IPS-NIHi7 (cell line): ENCODE measurements around the gene ZRANB1.
A peak's percentile ranks its signal among the peaks of the same experiment; 100 is the strongest.

Experiments used
- DNase-seq: peaks from one replicate; pipeline ENCODE4 v3.0.0; 2012; ENCODE audit warnings: mixed read lengths; ENCODE audit errors: extremely low spot score

Gene ZRANB1

DNA sequence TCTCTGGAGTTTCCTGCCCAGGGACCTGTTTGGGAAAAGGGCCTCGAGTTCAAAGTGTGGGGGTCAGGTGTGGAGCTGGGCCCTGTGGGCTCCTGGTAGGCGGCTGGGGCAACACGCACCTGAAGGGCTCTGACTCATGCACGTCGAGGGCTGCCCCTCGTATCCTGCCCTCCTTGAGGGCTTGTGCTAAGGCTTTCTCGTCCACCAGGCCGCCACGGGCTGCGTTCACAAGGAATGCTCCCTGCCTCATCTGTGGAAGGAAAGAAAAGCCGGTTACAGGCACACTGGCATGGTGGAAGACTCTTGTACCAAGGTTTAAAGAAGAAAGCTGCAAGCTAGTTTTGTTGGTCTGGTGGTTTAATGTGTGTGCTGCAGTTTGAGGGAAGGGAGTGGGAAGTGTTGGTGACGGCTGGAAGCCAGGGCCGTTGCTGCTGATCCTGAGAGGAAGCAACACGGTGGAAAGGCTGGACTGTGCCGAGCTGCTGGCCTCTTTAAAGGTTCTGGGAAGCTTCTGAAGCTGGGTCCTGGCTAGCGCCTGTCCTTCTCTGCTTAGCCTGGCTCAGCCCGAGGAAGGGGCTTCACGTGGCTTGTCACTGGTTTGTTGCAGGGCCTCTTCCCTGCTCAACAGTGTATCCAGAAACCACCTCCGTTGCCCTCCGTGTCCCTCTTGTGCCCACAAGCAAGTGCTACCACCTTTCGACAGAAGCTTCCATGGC lies 52.0 kb downstream of the ZRANB1 start:
- peak; percentile 4 for DNase-seq

DNA sequence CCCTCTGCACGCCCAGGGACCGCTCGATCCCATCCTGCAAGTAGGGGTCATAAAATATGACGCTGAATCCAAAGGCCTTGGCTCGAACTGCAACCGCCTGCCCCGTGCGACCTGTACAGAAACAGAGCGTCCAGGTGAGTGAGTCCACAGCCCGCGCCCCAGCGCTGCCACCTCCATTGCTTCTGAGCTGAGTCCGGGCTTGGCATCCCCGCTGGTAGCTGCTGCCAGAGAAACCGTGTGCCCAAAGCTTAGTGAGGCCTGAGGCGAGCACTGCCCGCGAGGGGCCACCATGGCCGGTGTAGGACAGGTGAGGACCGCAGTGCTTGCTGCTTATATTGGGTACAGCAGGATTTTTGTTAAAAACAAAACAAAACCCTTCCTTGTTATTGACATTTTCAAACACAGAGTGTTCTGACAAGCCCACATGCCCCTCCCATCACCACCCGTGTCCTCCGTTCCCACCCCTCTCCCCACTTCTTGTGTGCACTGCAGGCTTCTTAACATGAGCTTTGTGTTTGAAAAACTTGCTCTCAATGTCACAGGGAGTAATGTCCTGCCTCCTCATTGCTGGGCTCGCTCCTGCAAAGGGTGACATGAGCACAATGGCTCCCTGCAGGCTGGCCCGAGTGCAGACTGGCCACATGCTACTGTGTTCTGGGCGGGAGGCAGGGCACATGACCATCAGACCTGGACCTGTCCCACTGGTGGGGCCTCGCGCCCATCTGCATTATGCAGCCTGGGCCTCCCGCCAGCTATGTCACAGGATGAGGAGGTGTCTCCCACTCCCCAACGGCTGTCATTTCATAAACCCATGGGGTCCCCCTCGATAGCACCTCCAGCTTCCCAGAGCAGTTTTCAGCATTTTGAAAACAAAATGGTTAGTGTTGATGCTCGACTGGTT lies 52.9 kb downstream of the ZRANB1 start:
- no peak for DNase-seq

DNA sequence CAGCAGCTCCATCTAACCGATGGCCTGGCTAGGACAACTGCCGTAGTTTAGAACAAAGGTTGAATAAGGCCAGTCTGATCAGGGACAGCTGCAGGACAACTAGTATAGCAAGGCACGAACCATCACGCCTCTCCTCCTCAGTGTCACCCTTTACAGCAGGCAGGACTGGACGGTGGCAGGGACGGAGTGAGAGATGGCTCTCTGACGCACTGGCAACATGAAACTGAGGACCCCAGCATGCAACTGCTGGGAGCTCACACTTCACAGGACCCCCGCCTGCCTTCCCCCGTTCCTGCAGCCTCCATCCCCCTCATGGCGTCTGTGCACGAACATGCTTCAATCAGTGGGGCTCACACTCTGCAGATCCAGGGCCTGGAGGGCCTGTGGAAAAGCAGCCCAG lies 53.7 kb downstream of the ZRANB1 start:
- DNase-seq, result peak; percentile 5

GRCh38 chr10:124996127-124996853 lies 54.4 kb downstream of the ZRANB1 start:
- DNase-seq, result peak; percentile 9

DNA sequence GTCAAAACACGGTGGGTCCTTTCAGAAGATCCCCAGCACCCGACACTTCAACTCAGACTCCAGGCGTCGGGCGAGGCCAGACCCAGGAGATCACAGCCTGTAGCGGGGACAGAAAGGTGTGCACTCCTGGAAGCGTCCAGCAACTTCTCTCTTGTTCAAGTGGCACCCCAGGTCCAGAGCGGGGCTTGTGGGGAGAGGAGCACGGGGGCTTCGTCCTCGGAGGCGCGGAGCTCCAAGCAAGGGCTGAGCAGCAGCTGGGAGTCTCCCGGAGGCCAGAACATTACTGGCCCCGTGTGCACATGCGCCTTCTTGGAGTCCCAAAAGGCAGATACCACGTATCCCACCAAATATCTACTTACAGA lies 54.9 kb downstream of the ZRANB1 start:
- no peak for DNase-seq

GRCh38 chr10:124997306-124997705 lies 55.4 kb downstream of the ZRANB1 start:
- no peak for DNase-seq

- no peak for DNase-seq
These were observed 56.1 kb downstream of the ZRANB1 start for GRCh38 chr10:124997771-124998623.

DNA sequence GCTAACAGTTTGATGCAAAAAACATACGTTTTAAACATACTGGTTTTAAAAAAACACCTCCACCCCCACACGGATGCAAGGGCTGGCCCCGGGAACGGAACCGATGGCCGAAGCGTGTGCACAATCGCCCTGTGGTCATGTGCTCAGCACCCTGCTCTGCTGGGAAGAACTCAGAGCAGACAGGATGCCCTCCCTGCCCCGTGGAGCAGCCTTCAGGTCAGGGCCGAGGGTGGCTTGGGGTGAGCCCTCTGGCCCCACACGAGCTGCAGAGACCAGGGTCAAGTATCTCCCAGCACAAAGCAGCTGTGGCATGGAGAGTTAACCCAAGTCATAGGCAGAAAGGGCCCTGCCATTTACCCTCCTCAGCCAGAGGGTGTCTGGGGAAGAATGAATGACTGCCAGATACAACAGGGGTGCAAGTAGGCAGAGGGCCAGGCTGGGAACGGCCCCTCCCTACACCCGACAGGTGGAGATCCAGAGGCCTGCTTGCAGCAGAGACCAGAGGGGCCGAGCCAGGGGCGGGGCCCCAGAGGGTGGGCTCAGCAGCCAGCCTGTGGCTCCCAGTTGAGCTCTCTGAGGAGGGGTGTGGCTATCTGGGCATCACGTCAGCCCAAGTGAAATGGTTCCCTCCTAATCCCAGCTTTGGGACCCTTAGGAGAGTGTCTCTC lies 56.8 kb downstream of the ZRANB1 start:
- DNase-seq, result no peak

GRCh38 chr10:124999433-125000365 lies 57.8 kb downstream of the ZRANB1 start:
- no peak for DNase-seq

DNA sequence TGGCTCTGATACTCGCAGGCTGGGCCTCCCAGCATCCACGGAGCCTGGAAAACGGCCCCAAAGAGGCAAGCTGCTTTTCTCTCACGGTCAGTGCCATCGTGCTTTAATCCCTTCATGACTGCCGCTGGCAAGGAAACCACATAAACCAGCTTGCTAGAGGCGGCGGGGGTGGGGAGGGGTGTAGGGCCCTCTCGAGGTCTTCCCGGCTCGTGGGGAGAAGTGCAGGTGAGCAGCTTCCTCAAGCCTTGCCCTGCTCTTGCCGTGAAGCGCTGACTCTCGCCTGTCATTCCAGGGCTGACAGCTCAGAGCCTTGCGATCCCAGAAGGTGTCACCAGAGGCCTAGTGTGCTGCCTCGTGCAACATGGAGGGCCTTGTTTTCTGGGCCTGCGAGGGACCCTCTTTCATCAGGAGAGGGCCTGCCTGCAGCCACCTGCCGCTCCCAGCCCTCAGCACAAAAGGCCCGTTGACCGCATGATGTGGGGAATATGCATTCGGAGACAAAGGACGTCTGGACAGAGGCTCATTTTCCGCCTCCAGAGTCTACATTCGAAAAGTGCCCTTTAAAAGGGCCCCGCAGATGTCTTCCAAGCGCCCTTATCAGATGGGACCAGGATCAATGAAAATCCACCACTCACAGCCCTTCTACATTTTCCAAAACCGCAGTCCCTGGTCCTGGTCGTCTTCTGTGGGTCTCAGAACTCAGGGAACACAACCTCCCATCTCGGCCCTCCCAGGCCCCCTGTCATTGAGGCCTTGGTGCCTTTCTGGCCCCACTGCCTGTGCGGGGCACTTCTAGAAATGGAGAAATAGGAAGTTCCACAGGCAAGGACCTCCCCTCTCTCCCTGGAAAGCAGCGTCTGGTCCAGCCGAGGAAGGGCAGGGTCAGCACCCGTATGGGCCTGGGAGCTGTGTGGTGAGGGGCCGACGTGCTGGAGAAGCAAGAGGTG lies 58.7 kb downstream of the ZRANB1 start:
- peak; percentile 40 for DNase-seq

- DNase-seq, result no peak
These were observed 59.6 kb downstream of the ZRANB1 start for GRCh38 chr10:125001313-125002046.

DNA sequence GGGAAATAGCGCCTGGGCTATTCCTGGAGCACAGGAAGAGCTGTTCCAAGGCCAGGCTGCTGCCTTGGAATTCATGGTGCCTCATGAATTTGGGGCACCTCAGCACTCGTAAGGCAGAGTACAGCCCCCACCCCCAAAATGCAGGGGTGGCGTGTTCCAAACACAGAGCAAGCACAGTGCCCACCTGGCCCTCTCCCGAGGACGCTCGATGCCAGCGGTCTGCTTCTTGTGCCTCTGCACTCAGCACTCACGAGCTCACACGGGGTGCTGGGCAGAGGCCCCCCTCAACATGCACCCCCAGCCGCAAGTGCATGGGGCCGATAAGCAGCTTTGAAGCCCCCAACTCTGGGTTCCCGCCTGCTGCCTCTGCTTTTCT lies 60.1 kb downstream of the ZRANB1 start:
- no peak for DNase-seq

DNA sequence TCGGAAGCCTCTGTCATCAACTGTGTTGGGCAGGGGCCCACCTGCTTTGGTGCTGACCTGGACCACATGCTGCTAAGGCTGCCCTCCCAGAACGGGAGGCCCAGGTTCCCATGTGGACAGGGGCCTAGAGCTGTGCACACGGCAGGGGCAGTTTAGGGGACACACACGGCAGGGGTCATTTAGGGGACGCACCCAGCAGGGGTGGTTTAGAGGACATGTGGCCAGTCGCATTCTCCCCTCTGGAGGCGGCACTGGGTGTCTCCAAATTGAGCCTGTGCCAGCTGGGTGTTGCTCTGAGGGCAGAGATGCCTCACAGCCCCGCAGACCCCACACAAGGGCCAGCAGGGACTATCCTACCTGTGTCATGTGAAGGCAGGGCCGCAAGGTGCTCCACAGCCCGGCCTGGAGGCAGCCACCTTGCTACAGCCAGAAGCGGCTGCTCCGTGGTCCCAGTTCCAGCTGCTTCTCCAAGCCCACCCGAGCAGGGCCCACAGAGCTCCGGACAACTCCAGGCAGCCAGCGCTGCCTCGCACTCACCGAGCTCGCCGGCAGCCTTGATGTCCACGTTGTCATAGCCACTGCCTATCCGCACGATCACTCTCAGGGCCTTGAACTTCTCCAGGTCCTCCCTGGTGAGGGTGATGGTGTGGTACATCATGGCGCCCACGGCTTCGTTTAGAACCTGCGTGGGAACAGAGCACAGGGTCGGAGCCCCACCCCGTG lies 60.7 kb downstream of the ZRANB1 start:
- DNase-seq, result no peak

DNA sequence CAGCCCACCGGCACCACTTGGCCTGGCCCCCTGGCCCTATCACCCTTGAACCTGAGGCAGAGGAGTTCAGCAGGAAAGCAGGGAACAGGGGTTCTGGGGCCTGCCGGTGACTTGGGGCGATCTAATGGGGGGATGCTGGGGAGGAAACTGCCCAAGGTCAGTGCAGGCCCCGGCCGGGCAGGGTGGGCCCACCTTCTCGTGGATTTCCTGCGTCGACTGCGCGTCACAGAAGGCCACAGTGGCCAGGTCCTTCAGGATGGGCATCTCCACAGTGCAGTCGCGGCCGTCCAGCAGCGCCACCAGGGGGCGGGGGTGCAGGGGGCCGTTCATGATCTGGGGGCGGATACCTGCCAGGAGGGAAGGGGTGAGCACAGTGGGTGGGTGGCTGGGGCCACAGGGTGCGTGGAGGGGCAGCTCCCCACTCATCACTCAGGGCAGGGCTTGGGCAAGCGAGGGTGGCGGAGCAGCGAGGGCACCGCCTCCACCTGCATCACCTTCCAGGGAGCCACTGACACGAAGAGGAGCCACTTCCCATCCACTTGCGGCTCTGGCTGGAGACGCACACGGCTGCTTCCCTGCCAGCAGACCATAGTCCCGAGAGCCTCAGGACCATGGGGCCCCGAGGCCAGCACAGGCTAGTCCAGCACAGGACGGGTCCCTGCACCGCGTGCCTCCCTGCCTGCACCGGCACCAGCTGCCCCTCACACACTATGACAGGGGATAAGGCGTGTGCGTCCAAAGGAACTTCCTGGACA lies 61.4 kb downstream of the ZRANB1 start:
- DNase-seq, result no peak

- no peak for DNase-seq
These were observed 62.1 kb downstream of the ZRANB1 start for GRCh38 chr10:125003901-125004467.
